Caco-2 (cell line): ENCODE results near the gene SEC16A. TPM values are rescaled to one million over a fixed set of nuclear protein-coding genes. Genes with fewer than 3 reads are reported as not detected.

Experiments used
- BruUV-seq: library from RNA; stranded (reverse); fragments of 400-500 nt; replicated peaks from 2 replicates; lab custom pipeline; 2021; lab: Mats Ljungman, UMichigan
- CTCF ChIA-PET: fragments of 300-600 bp; sonication (Branson Sonifier 250); formaldehyde crosslinking; loops from one replicate; lab custom pipeline; 2022; ENCODE audit warnings: antibody characterized with exemption; lab: Charles Lee
- POLR2A ChIA-PET: fragments of 300-600 bp; sonication (Branson Sonifier 250); formaldehyde crosslinking; loops from one replicate; lab custom pipeline; 2022; ENCODE audit warnings: antibody characterized with exemption; lab: Charles Lee
- DNase-seq, 2 experiments: peaks; one replicate each; pipeline versions ENCODE4 v3.0.0 to v3.0.0-alpha.2; 2020 to 2022
- H3K27me3 ChIP-seq: replicated peaks from 2 replicates; pipeline ENCODE4 v1.6.0; 2011; ENCODE audit warnings: low read length; ENCODE audit not compliant: control insufficient read depth, insufficient read depth
- H3K36me3 ChIP-seq: 2 replicates; pipeline ENCODE4 v1.5.1; 2011; ENCODE audit warnings: low read length; ENCODE audit not compliant: control insufficient read depth, insufficient read depth
- H3K4me1 ChIP-seq: fragments of 250-450 bp; sonication (Bioruptor Pico); 2 replicates; pipeline ENCODE4 v1.5.1; 2020; ENCODE audit warnings: mild to moderate bottlenecking
- H3K4me3 ChIP-seq: 2 replicates; pipeline ENCODE4 v1.5.1; 2011; ENCODE audit warnings: low read depth, mild to moderate bottlenecking, control low read depth, low read length
- H3K9me3 ChIP-seq: fragments of 250-450 bp; sonication (Bioruptor Pico); 2 replicates; pipeline ENCODE4 v1.5.1; 2020; ENCODE audit warnings: mild to moderate bottlenecking, moderate library complexity
- H3K27ac Mint-ChIP-seq: one replicate; pipeline ENCODE4 v1.8.0; 2022; ENCODE audit warnings: mixed read lengths; ENCODE audit not compliant: unreplicated experiment
- H3K27me3 Mint-ChIP-seq: one replicate; pipeline ENCODE4 v1.8.0; 2022; ENCODE audit warnings: mixed read lengths; ENCODE audit not compliant: insufficient read depth, unreplicated experiment
- H3K36me3 Mint-ChIP-seq: one replicate; pipeline ENCODE4 v1.8.0; 2022; ENCODE audit warnings: mild to moderate bottlenecking, mixed read lengths; ENCODE audit not compliant: insufficient read depth, unreplicated experiment
- H3K4me1 Mint-ChIP-seq: one replicate; pipeline ENCODE4 v1.8.0; 2022; ENCODE audit warnings: low read depth, mixed read lengths; ENCODE audit not compliant: unreplicated experiment
- H3K4me3 Mint-ChIP-seq: one replicate; pipeline ENCODE4 v1.8.0; 2022; ENCODE audit warnings: mild to moderate bottlenecking, moderate library complexity, mixed read lengths; ENCODE audit not compliant: unreplicated experiment
- H3K9me3 Mint-ChIP-seq: one replicate; pipeline ENCODE4 v1.8.0; 2022; ENCODE audit warnings: mixed read lengths; ENCODE audit not compliant: unreplicated experiment
- intact Hi-C: fragments of 100-400 bp; cut with micrococcal nuclease; formaldehyde crosslinking; loops from one replicate; pipeline ENCODE4 v1.10.0; 2022; ENCODE audit not compliant: unreplicated experiment
- total RNA-seq: library from RNA; stranded (reverse); gene quantifications from 2 replicates; pipeline ENCODE4 v1.2.3, GENCODE V29; 2022
- TF ChIP-seq, protein P1 (sequence below), 2 experiments: fragments of 200-600 bp in 1 of 2; IDR thresholded peaks; 1 replicate in 1 of 2; 2 replicates in 1 of 2; pipeline versions ENCODE4 v1.5.1 to v1.8.0; 2011 to 2022; ENCODE audit warnings: antibody characterized with exemption in 1 of 2, control low read depth in 1 of 2, inconsistent platforms in 1 of 2, low read depth in 1 of 2, low read length in 1 of 2, mild to moderate bottlenecking in 1 of 2, moderate library complexity in 1 of 2; ENCODE audit not compliant: insufficient read depth in 1 of 2, severe bottlenecking in 1 of 2, unreplicated experiment in 1 of 2

Gene SEC16A
- total RNA-seq, 1 experiment from 2014 or later, result 76.4 TPM

DNA sequence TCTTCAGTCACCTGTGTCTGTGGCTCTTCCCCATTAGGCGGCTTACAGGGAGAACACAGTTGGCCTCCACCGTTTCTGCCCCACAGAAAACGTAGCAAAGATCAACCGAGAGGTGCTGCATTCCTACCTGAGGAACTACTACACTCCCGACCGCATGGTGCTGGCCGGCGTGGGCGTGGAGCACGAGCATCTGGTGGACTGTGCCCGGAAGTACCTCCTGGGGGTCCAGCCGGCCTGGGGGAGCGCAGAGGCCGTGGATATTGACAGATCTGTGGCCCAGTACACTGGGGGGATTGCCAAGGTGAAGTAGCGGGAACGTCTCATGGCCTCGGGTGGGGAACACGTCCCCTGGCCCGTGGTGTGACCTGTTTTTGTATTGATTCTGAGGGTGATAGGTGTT is 65.9 kb downstream of the SEC16A start:
- H3K4me3 Mint-ChIP-seq, result no peak overlapping the region
- no peaks in the 10 kb centered on the region for H3K4me1 Mint-ChIP-seq
- CTCF ChIA-PET, result no interaction called here
- H3K36me3 Mint-ChIP-seq, result peaks cover 86% of the 10 kb centered on the region
- POLR2A ChIA-PET, result interaction anchor here (0.6 kb wide), 1 partner anchor 311 kb away, joined by 5 read pairs; no protein-coding TSS in a partner anchor
- BruUV-seq, result no TSS peak
- TF ChIP-seq, protein P1, sequence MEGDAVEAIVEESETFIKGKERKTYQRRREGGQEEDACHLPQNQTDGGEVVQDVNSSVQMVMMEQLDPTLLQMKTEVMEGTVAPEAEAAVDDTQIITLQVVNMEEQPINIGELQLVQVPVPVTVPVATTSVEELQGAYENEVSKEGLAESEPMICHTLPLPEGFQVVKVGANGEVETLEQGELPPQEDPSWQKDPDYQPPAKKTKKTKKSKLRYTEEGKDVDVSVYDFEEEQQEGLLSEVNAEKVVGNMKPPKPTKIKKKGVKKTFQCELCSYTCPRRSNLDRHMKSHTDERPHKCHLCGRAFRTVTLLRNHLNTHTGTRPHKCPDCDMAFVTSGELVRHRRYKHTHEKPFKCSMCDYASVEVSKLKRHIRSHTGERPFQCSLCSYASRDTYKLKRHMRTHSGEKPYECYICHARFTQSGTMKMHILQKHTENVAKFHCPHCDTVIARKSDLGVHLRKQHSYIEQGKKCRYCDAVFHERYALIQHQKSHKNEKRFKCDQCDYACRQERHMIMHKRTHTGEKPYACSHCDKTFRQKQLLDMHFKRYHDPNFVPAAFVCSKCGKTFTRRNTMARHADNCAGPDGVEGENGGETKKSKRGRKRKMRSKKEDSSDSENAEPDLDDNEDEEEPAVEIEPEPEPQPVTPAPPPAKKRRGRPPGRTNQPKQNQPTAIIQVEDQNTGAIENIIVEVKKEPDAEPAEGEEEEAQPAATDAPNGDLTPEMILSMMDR (IDR thresholded peaks at IDR 0.05; ENCODE audit: insufficient read depth in 1 of 2, low read depth in 1 of 2, low read length in 1 of 2, severe bottlenecking in 1 of 2, unreplicated experiment in 1 of 2), result no peak
- no peaks in the 10 kb centered on the region for H3K9me3 Mint-ChIP-seq
- Histone ChIP-seq H3K4me1 (peaks cover 3% of the 10 kb centered on the region; the same call in 1 of the 2 replicates), H3K4me3 (no peak overlapping the region), H3K9me3 (no peaks in the 10 kb centered on the region), H3K36me3 (peaks cover 8% of the 10 kb centered on the region), H3K27me3 (no peaks in the 10 kb centered on the region)
- intact Hi-C loops, result no loop called here
- no peaks in the 10 kb centered on the region for H3K27me3 Mint-ChIP-seq
- no peak overlapping the region for H3K27ac Mint-ChIP-seq
- no peak for DNase-seq

DNA sequence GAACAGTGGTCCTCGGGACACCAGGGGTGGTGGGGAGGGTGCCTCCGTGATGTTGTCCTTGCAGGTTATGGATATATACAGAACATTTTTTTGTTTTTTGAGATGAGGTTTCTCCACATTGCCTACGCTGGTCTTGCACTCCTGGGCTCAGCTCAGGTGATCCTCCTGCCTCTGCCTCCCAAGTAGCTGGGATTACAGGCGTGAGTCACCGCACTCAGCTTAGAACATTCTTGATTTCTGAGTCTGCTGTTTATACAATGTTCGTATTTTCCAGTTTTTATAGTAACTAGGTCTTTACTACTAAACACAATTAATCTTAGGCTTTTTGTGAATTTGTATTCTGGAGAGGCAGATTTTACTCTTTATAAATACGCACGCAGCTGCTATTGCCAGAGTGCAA is 66.4 kb downstream of the SEC16A start:
- Histone ChIP-seq H3K4me3 (no peak overlapping the region), H3K9me3 (no peaks in the 10 kb centered on the region), H3K27me3 (no peaks in the 10 kb centered on the region), H3K4me1 (peaks cover 8% of the 10 kb centered on the region), H3K36me3 (peaks cover 9% of the 10 kb centered on the region)
- Mint-ChIP-seq H3K9me3 (no peaks in the 10 kb centered on the region), H3K27ac (no peak overlapping the region), H3K4me3 (no peak overlapping the region), H3K36me3 (peaks cover 86% of the 10 kb centered on the region), H3K27me3 (no peaks in the 10 kb centered on the region), H3K4me1 (peaks cover 3% of the 10 kb centered on the region)
- POLR2A ChIA-PET, result no interaction called here
- intact Hi-C loops, result no loop called here
- CTCF ChIA-PET, result no interaction called here
- DNase-seq, result no peak
- no TSS peak for BruUV-seq
- TF ChIP-seq, protein P1 (IDR thresholded peaks at IDR 0.05; ENCODE audit: insufficient read depth in 1 of 2, low read depth in 1 of 2, low read length in 1 of 2, severe bottlenecking in 1 of 2, unreplicated experiment in 1 of 2), result no peak

DNA sequence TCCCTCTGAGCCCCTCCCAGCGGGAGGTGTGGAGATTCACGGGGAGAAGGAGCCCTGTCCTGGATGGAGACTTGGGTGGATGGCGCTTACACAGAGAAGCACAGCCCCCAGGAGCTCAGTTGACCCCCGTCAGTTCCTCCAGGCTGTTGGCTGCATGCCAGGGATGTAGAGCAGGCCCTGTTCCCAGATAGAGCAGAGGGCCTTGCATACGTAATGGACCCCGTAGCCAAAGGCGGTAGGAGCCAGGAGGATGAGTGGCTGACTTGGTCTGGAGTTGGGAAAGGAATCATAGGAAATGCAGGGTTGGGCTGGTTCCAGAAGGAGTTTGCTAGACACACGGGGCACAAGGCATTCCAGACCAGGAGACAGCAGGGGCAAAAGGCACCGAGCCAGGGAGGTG is 69.9 kb downstream of the SEC16A start:
- no peak for DNase-seq
- CTCF ChIA-PET, result no interaction called here
- no peaks in the 10 kb centered on the region for H3K9me3 ChIP-seq
- H3K4me3 ChIP-seq, result no peak overlapping the region
- TF ChIP-seq, protein P1 (IDR thresholded peaks at IDR 0.05; ENCODE audit: insufficient read depth in 1 of 2, low read depth in 1 of 2, low read length in 1 of 2, severe bottlenecking in 1 of 2, unreplicated experiment in 1 of 2), result no peak
- no TSS peak for BruUV-seq
- intact Hi-C loops, result no loop called here
- H3K36me3 ChIP-seq, result peaks cover 7% of the 10 kb centered on the region
- Mint-ChIP-seq H3K9me3 (no peaks in the 10 kb centered on the region), H3K27ac (no peak overlapping the region), H3K36me3 (peaks cover 90% of the 10 kb centered on the region), H3K27me3 (no peaks in the 10 kb centered on the region), H3K4me1 (peaks cover 16% of the 10 kb centered on the region), H3K4me3 (no peak overlapping the region)
- H3K27me3 ChIP-seq, result no peaks in the 10 kb centered on the region
- H3K4me1 ChIP-seq, result peaks cover 12% of the 10 kb centered on the region
- POLR2A ChIA-PET, result interaction anchor here (1.0 kb wide), 1 partner anchor 50 kb away, joined by 3 read pairs; no protein-coding TSS in a partner anchor
